C4-2B (cell line): ENCODE data around the gene WDR46.
"Not testable (repeated sequence)": the region's sequence is repeated elsewhere in the genome, so short reads cannot be mapped to it uniquely, and the experiment has no call there.

Experiments
- H3K27ac ChIP-seq: fragments of 450-650 bp; 2 replicates; pipeline ENCODE4 v1.5.1; 2017
- ZFX ChIP-seq: fragments of 450-650 bp; IDR thresholded peaks from 2 replicates; pipeline ENCODE4 v1.6.1; 2017
- TF ChIP-seq, protein P1 (sequence below): fragments of 450-650 bp; conservative IDR thresholded peaks from 2 replicates; pipeline ENCODE4 v1.5.1; 2017; ENCODE audit warnings: mild to moderate bottlenecking

WDR46 gene

DNA sequence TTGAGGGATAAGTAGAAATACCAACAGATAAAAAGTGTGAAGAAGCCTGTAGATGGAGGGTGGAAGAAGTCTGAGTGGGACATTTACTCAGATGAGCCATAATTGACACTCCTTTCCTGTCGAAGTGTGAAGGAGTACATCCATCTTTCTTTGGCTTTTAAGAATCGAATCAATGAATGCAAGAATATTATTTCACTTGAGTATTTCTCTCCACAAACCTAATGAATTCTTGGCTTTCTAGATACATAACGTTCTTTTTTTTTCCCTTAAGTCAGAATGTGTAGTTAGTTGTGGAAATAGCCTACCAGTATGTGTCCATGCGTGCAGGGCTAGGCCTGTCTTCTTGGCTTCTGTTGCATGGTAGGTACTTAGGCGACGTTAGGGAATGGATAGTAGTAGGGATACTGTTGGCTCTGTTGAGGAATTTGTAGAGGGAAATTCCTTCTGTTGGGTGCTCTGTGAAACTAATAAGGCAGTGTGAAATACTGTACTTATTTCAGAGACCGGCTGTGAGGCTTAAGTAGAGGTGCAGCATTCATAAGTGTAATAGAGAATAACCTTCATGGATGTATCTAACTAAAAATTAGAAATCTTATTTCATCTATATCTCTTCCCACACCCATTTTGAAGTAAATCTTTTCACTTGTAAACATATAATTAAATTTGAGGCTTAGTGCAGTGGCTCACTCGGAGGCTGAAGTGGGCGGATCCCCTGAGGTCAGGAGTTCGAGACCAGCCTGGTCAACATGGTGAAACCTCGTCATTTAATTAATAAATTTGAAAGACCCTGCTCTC, 15.7 kb downstream of the WDR46 start:
- peak overlapping the region; percentile 97 for H3K27ac ChIP-seq
- TF ChIP-seq, protein P1, sequence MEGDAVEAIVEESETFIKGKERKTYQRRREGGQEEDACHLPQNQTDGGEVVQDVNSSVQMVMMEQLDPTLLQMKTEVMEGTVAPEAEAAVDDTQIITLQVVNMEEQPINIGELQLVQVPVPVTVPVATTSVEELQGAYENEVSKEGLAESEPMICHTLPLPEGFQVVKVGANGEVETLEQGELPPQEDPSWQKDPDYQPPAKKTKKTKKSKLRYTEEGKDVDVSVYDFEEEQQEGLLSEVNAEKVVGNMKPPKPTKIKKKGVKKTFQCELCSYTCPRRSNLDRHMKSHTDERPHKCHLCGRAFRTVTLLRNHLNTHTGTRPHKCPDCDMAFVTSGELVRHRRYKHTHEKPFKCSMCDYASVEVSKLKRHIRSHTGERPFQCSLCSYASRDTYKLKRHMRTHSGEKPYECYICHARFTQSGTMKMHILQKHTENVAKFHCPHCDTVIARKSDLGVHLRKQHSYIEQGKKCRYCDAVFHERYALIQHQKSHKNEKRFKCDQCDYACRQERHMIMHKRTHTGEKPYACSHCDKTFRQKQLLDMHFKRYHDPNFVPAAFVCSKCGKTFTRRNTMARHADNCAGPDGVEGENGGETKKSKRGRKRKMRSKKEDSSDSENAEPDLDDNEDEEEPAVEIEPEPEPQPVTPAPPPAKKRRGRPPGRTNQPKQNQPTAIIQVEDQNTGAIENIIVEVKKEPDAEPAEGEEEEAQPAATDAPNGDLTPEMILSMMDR: no peak
- no peak for TF ChIP-seq ZFX

DNA sequence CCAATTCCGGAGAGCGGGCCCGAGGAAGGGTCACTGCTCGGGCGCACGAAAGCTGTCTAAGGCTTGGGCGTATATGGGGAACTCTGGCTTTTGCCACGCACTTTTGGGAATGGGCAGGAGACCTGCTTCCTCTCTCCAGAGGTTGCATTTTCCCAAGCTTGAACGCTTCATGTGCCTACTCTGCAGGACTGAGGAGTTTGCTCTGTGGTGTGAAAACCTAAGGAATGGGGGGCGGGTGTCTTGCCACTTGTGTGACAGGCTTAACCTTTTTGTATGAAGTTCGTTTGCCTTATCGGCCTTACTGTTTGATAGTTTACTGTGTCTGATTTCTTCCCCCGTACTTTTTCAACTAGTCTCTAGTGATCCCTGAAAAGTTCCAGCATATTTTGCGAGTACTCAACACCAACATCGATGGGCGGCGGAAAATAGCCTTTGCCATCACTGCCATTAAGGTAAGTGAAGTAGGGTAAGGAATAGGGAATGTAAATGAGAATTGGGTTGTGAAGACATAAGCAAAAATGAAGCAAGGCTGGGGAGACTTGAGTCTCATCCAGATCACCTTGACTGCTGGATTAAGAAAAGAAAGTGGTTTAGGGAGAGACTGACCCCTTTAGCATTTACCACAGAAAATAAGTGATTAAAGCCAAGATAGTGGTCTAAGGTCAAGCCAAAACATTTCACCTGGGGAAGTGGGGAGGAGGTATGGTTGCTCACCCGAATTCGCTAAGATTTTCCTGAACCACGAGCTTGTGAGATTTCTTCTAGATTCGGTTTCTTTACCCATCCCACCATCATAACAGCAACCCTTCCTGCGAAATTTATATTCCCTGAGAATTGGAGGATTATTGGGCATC, 16.5 kb downstream of the WDR46 start:
- peak overlapping the region; percentile 97 for H3K27ac ChIP-seq
- TF ChIP-seq, protein P1: no peak
- TF ChIP-seq ZFX: peak; percentile 60

DNA sequence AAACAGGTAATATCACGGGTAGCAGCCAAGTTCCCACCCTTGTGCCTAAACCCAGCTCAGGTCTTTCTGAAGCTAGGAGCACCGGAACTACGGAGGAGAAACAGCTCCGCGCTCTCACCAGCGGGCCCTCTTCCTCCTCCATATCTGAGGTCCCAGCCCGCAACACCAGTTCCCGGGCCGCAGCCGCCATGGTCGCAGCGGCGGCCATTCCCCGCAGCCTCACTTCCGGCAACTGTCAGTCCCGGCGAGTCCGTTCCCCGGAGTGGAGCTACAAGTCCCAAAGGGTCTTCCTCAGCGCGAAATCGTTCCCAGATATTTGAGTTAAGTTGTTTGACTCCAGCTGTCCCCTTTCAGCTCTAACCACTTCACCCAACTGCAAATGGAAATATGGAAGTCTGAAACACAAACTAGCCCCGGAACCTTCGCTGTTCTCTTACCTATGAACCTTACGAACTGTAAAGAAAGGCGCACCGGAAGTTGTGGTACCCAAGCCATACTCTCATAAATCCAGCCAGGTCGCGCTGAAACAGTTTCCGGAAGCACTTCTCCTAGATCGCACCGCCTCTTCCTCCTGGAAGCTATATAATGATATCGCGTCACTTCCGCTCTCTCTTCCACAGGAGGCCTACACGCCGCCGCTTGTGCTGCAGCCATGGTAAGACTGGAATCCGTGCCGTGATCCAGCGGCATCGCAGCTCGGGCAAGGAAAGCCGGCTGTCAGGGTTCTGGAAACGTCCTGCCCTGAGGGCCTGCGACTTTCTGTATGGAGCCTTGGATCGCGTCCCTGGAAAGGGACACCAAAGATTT, 17.4 kb downstream of the WDR46 start, which contains the start of the genes RPS18 and VPS52:
Gene RPS18 (plus strand): TSS at position 608 of the 807 bp plus-strand sequence. CDS start 45 bp downstream, at position 653.
Gene VPS52 (minus strand): TSS at position 409 of the 807 bp plus-strand sequence. CDS start 201 bp downstream, at position 208.
- TF ChIP-seq, protein P1: no peak
- peak; percentile 85 for TF ChIP-seq ZFX
- H3K27ac ChIP-seq: peak within 1 kb of the TSS; percentile 97

DNA sequence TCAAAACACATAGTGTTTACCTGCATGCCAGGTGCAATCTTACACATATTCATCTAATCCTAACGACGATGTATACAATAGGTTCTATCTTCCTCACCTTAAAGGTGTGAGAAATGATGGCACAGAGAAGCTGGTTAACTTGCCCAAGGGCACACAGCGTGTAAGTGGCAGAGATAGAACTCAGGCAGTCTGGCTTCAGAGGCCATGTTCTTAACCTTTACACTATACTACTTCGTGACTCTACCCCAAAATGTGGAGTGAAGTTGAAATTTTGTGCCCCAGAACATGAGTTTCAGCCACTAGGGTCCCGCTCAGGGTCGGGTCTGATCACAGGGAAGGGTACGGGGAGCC, 17.9 kb downstream of the WDR46 start:
- H3K27ac ChIP-seq: peak overlapping the region; percentile 97
- TF ChIP-seq, protein P1: no peak

DNA sequence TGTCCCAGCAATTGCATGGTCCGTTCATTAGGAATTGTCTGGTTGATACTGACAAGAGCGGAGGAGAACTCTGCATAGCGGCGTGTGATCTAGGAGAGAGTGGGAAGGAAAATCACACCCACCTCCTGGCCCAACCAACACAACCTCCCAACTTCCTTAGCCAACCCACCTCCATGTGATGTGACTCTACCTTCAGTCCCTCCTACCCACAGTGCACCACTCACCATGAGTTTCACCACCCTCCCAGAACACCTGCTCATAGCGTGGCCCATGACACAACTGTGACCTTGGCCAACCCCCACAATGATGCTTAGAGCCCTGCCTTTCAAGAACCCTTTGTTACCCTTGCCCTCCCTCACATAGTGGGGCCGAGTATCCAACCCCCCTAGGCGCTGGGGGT, 25.0 kb downstream of the WDR46 start:
- no peak overlapping the region for H3K27ac ChIP-seq
- TF ChIP-seq ZFX: no peak
- TF ChIP-seq, protein P1: no peak

DNA sequence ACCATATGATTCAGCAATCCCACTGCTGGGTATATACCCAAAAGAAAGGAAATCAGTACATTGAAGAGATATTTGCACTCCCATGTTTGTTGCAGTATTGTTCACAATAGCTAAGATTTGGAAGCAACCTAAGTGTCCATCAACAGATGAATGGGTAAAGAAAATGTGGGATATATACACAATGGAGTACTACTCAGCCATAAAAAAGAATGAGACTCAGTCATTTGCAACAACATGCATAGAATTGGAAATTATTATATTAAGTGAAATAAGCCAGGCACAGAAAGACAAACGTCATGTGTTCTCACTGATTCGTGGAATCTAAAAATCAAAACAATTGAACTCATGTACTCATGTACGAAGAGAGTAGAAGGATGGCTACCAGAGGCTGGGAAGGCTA, 26.5 kb downstream of the WDR46 start:
- not testable (repeated sequence) for H3K27ac ChIP-seq

DNA sequence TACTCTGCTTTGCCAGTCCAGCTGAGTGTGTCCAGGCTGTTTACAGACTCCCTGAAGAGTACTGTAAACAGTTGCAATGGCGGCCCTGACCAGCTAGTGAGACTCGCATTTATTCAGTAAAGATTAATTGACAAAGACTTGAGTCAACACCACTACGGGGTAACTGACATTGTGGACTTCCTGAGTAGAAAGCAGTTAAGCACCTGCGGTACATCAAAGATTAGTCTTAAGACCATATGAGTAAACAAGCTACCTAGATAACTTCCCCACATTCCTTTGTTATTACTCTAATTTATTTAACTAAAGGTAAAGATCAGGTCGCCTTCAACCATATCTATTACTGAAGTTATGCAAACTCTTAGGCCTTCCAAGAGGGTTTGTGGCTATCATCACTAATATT, 30.0 kb downstream of the WDR46 start:
- no peak for TF ChIP-seq ZFX
- TF ChIP-seq, protein P1: no peak

More for the DNA sequence above, 30.0 kb downstream of the WDR46 start:
- no peak overlapping the region for H3K27ac ChIP-seq
